RWPE2 (cell line): ENCODE data around the gene CDK1.

Source experiments
- ATAC-seq: fragments of 200-7000 bp; cut with Tn5 transposase; 3 replicates; pipeline ENCODE4 v1.9.1; 2021; ENCODE audit warnings: low read depth
- DNase-seq: peaks from one replicate; pipeline ENCODE4 v3.0.0-alpha.2; 2020; ENCODE audit warnings: low spot score
- H3K27ac ChIP-seq: fragments of 450-650 bp; 2 replicates; pipeline ENCODE4 v1.5.1; 2017; ENCODE audit warnings: mild to moderate bottlenecking; ENCODE audit not compliant: poor library complexity, severe bottlenecking
- H3K27me3 ChIP-seq: fragments of 250-450 bp; sonication (Bioruptor Pico); 2 replicates; pipeline ENCODE4 v1.5.1; 2021; ENCODE audit warnings: mild to moderate bottlenecking, moderate library complexity; ENCODE audit not compliant: insufficient read depth, poor library complexity, severe bottlenecking
- H3K36me3 ChIP-seq: fragments of 250-450 bp; sonication (Bioruptor Pico); 2 replicates; pipeline ENCODE4 v1.5.1; 2020; ENCODE audit warnings: low read depth, mild to moderate bottlenecking, moderate library complexity
- H3K4me1 ChIP-seq: fragments of 250-450 bp; sonication (Bioruptor Pico); 2 replicates; pipeline ENCODE4 v1.5.1; 2021; ENCODE audit warnings: mild to moderate bottlenecking, moderate library complexity; ENCODE audit not compliant: insufficient read depth, poor library complexity, severe bottlenecking
- H3K4me3 ChIP-seq: fragments of 250-450 bp; sonication (Bioruptor Pico); 2 replicates; pipeline ENCODE4 v1.5.1; 2021; ENCODE audit warnings: mild to moderate bottlenecking, moderate library complexity; ENCODE audit not compliant: severe bottlenecking
- H3K9me3 ChIP-seq: fragments of 250-450 bp; sonication (Bioruptor Pico); 2 replicates; pipeline ENCODE4 v1.5.1; 2021; ENCODE audit warnings: mild to moderate bottlenecking, moderate library complexity; ENCODE audit not compliant: severe bottlenecking
- TF ChIP-seq, protein P1 (sequence below): fragments of 450-650 bp; IDR thresholded peaks from one replicate; pipeline ENCODE4 v1.5.1; 2017; ENCODE audit warnings: mild to moderate bottlenecking, moderate library complexity; ENCODE audit not compliant: poor library complexity, severe bottlenecking

Gene CDK1

DNA sequence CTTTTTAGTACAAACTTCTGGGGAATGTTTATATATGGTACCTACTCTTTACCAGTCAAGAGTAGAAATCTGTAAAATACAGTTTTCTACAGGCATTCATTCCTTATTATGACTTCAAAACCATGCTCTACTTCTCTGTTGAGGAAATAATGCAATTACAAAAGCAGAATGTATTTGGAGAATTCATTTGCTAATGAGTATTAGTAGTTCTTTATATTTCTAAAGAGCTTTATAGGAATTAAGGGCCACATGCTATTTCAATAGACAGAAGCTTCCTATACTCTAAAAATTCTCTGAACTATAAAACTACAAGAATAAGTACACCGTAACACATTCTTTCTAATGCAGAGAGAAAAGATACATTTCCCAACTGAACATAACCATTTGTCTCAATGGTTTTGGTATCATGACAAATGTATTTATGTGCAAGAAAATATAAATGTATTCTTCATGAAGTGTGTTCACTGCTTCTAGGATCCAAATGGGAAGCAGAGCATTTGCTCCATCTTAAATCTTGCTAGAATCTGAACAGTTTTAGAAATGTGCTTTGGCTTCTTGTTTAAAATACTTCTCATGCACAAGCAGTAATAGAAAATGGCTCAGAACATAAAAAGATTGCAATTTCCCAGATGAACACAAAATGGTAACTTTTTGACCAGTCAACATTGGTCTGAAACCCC, 21.8 kb downstream of the CDK1 start:
- Histone ChIP-seq H3K27me3 (no peaks in the 10 kb centered on the region), H3K4me3 (no peak overlapping the region), H3K27ac (no peak overlapping the region), H3K36me3 (peaks cover 13% of the 10 kb centered on the region), H3K4me1 (no peaks in the 10 kb centered on the region), H3K9me3 (no peaks in the 10 kb centered on the region)
- TF ChIP-seq, protein P1, sequence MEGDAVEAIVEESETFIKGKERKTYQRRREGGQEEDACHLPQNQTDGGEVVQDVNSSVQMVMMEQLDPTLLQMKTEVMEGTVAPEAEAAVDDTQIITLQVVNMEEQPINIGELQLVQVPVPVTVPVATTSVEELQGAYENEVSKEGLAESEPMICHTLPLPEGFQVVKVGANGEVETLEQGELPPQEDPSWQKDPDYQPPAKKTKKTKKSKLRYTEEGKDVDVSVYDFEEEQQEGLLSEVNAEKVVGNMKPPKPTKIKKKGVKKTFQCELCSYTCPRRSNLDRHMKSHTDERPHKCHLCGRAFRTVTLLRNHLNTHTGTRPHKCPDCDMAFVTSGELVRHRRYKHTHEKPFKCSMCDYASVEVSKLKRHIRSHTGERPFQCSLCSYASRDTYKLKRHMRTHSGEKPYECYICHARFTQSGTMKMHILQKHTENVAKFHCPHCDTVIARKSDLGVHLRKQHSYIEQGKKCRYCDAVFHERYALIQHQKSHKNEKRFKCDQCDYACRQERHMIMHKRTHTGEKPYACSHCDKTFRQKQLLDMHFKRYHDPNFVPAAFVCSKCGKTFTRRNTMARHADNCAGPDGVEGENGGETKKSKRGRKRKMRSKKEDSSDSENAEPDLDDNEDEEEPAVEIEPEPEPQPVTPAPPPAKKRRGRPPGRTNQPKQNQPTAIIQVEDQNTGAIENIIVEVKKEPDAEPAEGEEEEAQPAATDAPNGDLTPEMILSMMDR: no peak
- ATAC-seq (no peak), DNase-seq (no peak)

GRCh38 chr10:60800918-60801317, 22.6 kb downstream of the CDK1 start:
- Histone ChIP-seq H3K27ac (no peak overlapping the region), H3K4me1 (no peaks in the 10 kb centered on the region), H3K36me3 (peaks cover 5% of the 10 kb centered on the region), H3K9me3 (no peaks in the 10 kb centered on the region), H3K4me3 (no peak overlapping the region), H3K27me3 (no peaks in the 10 kb centered on the region)
- ATAC-seq (no peak), DNase-seq (no peak)
- TF ChIP-seq, protein P1: no peak

DNA sequence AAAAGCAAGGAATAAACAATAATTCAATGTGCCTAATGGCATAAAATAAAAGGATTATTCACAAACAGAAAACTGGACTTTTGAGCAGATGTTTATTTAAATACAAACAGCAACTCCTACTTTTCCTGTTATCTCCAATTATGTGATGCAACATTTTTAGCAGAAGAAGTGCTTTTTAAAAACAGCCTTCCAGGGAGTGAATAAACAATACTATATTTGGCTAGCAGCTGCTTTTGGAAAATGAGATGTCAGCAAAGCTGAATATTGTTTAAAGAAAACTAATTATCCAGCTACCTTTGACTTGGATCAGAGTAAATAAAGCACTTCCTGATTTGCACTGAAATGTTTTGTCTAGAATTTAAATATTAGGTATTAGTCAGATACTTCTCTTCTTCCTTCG, 23.2 kb downstream of the CDK1 start:
- ATAC-seq (no peak), DNase-seq (no peak)
- H3K27ac ChIP-seq: no peak overlapping the region
- TF ChIP-seq, protein P1: no peak
- no peak overlapping the region for H3K4me3 ChIP-seq
- no peaks in the 10 kb centered on the region for H3K36me3 ChIP-seq
- H3K9me3 ChIP-seq: no peaks in the 10 kb centered on the region
- H3K4me1 ChIP-seq: no peaks in the 10 kb centered on the region
- no peaks in the 10 kb centered on the region for H3K27me3 ChIP-seq

DNA sequence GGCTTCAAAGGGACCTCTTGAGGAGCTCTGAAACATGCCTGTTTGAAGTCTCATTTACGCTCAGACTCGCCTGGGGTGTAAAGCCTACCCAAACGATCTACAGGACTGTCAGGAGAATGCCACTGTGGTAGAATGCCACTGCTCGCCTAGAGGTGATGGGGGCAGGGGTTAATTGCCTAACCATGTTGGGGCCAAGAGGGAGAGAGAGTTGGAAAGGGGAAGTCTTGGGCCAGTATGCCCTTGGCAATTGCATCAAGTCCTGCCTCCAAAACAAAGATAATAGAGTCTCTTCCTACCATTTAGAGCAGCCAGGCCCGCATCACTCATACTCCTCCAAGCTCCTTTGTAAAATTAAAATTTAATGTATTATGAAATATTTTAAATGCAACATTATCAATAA, 25.2 kb downstream of the CDK1 start:
- Histone ChIP-seq H3K36me3 (no peaks in the 10 kb centered on the region), H3K27me3 (no peaks in the 10 kb centered on the region), H3K27ac (no peak overlapping the region), H3K9me3 (no peaks in the 10 kb centered on the region), H3K4me1 (no peaks in the 10 kb centered on the region), H3K4me3 (no peak overlapping the region)
- TF ChIP-seq, protein P1: no peak
- no peak for DNase-seq
- no peak for ATAC-seq

GRCh38 chr10:60803865-60804264, 25.6 kb downstream of the CDK1 start:
- ATAC-seq (no peak), DNase-seq (no peak)
- Histone ChIP-seq H3K9me3 (no peaks in the 10 kb centered on the region), H3K4me3 (no peak overlapping the region), H3K4me1 (peaks cover 2% of the 10 kb centered on the region), H3K27ac (no peak overlapping the region), H3K27me3 (no peaks in the 10 kb centered on the region), H3K36me3 (no peaks in the 10 kb centered on the region)
- TF ChIP-seq, protein P1: no peak
